Activated CD8-positive, alpha-beta memory T cell treated with anti-CD3 and anti-CD28 coated beads, Interleukin-2, amount 50 U/mL, for 48 hours (primary cell): Measurements from ENCODE around the gene ZER1.
"Not testable (repeated sequence)": the region's sequence is repeated elsewhere in the genome, so short reads cannot be mapped to it uniquely, and the experiment has no call there.

Experiments
- DNase-seq: peaks from one replicate; pipeline ENCODE4 v3.0.0-alpha.2; 2020

Gene ZER1

DNA sequence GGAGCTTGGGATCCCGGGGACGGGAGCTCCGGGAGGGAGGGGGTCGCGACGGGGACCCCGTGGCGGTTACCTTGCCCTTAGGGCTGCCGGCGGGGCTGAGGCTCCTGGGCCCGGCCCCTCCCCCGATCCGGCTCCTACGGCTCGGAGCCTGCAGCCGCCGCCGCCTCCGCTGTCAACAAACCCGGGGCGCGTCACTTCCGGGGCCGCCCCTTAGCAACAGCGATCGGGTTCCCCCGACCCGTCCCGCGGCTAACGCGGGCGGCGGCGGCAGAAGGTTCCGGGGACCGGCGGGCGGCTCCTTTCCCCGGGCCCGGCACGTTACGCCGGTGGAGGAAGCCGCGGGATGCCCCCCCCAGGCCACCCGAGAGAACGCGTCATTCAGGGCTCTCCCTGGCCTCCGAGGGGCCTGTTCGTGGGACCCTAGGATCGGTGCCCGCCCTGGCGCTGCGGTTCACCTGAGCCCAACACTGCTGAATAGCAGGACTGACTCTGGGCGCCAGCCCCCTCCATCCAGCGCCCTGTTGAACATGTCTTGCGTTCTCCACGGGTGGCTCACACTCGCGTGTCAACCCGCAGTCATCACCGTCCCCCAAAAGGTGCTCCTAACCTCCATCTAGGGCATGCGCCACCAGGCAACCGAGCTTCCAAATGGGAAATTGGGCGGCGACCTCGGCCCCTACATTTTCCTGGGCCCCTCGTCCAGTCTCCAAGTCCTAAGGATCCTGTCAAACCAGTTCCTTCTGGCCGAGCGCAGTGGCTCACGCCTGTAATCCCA, at the start of gene ZER1:
TSS of gene ZER1 (minus strand) at position 183 of the 775 bp plus-strand sequence. CDS start 16,362 bp downstream, outside the sequence.
- DNase-seq, result peak; percentile 98

DNA sequence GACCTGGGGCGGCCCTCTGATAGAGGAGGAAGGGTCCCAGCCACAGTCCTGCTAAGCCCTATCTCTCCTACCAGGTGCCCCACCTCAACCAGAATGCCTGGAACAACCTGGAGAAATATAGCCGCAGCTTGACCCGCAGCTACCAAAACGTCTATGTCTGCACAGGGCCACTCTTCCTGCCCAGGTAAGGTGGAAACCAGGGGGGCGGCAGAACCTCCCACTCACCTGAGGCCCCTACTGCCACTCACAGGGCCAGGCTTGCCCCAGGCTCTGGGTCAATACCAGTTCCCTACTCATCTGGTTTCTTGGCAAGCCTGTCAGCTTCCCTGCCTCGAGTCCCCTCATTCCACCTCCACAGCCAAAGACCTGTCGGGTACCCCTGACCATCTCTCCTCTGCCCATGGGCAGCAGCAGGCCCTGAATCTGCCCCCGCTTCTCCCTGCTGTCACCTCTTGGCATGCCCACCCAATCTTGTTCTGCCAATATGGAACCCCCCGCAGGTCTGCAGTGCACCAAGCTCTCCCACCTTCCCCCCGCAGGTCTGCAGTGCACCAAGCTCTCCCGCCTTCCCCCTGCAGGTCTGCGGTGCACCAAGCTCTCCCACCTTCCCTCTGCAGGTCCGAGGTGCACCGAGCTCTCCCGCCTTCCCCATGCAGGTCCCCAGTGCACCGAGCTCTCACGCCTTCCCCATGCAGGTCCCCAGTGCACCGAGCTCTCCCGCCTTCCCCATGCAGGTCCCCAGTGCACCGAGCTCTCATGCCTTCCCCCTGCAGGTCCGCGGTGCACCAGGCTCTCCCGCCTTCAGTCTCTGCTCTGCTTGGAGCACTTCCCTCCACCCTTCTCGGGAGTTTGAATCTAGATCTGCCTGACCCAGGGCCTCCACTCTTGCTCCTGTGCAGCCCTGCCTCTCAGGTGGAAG, 49.2 kb upstream of the ZER1 start:
- DNase-seq, result no peak

DNA sequence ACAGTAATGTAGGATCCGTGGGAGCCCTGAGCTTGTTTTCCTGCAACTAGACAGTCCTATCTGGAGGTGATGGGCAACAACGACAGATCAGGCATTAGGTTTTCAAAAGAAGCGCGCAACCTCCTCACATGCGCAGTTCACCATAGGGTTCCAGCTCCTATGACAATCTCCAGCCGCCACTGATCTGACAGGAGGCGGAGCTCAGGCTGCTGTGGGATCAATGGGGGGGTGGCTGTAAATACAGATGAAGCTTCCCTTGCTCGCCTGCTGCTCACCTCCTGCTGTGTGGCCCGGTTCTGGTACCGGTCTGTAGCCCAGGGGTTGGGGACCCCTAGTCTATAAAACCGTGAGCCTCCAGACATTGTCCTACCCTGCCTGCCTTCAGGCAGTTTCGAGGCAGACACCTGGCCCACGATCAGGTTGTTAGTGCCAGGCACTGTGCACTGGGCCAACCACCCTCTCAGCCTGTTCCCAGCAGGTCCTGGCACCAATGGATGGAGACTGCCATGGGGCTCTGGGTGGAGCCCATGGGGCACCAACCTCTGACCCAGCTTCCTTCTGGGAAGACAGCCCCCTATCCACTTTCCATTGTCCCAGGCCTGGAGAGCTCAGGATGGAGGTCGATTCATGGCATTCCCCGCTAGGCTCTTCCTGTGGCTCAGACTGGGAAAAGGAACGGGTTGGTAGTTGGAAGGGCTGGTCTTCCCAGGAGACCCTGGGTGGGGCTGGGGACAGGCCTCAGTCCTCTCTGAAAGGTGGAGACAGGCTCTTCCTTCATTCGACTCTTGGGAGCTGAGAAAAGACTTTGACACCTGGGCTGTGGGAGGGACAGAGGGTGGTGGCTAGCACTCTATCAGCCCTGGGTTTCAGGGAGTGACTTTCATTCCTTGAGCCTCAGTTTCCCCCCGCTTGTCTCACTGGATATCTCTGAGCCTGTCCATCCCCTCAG, 48.3 kb upstream of the ZER1 start:
- no peak for DNase-seq

DNA sequence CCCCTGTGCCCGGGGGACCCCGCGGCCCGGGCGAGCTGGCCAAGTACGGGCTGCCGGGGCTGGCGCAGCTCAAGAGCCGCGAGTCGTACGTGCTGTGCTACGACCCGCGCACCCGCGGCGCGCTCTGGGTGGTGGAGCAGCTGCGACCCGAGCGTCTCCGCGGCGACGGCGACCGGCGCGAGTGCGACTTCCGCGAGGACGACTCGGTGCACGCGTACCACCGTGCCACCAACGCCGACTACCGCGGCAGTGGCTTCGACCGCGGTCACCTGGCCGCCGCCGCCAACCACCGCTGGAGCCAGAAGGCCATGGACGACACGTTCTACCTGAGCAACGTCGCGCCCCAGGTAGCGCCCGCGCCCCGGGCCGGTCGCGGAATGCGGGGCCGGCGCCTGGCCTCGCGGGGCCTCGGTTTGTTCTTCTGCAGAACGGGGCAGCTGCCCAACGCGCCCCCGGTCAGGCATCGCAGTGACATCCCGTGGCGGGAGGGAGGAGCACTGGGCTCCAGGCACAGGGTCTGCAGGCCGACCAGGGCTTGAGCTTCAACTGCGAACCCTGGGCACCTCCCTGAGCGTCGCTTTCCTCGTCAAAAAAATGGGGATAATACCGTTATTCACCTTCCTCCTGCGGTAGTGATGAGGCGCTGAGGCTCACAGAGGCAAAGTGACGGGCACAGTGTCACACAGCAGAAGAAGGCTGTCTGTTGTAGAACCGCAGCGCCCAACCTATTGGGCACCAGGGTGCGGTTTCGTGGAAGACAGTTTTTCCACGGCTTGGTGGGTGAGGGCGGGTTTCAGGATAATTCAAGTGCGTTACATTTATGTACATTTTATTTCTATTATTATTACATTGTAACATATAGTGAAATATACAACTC, 47.4 kb upstream of the ZER1 start:
- peak; percentile 76 for DNase-seq

DNA sequence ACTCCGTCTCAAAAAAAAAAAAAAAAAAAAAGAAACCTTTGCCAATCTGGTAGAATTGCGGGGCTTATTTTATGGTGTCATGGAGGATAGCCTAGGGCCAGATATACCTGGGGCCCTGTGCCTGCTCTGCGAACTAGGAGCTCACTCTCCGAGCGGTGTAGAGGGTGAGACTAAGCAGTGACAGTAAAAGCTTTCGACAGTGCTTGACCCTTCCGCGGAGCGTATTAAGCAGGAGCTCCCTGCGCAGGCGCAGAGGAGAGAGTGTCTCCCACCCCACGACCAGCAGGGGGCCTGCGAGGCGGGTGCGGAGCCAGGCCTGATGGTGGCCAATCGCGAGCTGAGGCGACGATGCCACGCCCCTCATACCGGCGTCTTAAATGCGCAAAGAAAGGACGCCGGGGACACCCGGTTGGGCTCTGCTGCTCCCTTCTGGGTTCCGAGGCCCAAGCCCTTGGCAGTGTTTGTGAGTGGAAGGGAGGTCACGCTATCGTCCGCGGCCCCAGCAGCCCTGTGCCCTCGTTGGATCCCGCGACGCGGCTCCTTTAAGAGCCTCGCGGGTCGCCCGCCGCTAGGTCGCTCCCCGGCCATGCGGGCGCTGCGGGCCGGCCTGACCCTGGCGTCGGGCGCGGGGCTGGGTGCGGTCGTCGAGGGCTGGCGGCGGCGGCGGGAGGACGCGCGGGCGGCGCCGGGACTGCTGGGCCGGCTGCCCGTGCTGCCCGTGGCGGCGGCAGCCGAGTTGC, 46.5 kb upstream of the ZER1 start, which contains the start of gene ENDOG:
TSS of gene ENDOG (plus strand) at position 402 of the 740 bp plus-strand sequence. CDS start at position 587, 185 bp downstream.
- peak; percentile 99 for DNase-seq

DNA sequence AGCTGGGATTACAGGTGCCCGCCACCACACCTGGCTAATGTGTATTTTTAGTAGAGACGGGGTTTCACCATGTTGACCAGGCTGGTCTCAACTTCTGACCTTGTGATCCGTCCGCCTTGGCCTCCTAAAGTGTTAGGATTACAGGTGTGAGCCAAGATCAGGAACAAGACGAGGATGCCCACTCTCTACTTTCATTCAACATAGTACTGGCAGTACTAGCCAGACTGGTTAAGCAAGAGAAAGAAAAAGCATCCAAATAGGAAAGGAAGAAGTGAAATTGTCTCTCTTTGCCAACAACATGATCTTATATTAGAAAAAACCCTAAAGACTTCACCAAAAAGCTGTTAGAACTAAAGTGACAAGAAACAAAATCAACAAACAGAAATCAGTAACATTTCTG, 39.1 kb upstream of the ZER1 start:
- no peak for DNase-seq

DNA sequence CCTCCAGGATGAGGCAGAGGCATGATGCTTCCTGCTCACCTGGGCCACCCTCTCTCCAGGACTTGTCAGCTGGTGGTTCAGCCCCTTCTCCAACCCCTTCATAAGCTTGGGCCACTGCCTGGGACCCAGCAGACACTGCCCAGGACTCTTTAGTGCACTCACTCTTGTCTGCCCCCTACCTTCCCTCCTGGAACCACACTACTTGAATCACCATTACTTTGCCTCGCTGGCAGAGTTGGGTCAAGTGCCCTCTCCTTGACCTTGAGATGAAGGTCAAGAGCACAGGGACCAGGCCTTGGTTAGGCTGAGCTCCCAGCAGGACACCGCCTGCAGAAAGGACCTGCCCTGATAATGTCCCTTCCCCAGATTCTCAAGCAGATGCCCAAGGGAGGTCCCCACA, 38.1 kb upstream of the ZER1 start:
- no peak for DNase-seq

DNA sequence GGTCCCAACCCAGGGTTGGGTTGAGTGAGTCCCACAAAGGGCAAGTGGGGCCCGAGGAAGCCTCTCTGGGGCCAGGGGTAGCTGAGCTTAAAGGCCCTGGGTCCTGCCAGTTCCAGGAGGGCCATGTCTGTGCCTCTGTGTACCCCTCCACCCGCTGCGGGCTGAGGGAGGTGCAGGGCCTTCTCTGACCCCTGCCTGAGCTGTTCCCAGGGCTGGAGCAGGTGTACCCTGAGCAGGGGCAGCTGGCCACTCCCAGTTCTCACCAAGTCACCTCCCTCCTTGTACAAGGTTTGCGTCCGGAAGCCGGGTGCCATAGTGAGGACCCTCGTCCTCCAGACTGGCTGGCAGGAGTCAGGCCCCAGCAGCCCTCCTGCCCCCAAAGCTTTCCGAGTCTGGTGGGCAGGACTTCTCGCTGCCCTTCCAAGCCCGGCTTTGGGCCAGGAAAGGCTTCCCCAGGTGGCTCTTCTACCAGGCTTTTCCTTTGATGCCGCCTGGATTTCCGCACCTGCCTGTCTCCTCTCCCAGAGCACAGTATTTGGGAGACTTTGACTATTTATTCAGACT, 37.4 kb upstream of the ZER1 start:
- DNase-seq, result no peak

DNA sequence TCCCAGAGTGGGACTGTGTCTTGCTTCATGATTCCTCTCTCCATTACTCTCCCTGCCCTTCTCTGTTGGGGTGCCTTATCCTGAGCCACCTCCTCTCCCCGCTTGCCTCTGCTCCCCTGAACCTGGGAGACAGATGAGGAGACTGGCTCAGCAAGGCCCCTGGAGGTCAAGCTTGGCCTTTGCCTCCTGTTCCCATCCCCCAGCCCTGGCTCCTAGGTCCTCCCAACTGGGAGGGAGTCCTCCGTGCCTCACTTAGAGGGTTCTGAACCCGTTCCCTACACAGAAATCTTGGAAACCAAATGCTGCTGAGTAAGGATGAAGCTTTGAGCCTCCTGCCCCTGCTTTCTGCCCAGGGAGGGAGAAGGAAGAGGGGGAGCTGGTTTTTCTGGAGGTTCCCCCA, 36.8 kb upstream of the ZER1 start:
- DNase-seq, result no peak

DNA sequence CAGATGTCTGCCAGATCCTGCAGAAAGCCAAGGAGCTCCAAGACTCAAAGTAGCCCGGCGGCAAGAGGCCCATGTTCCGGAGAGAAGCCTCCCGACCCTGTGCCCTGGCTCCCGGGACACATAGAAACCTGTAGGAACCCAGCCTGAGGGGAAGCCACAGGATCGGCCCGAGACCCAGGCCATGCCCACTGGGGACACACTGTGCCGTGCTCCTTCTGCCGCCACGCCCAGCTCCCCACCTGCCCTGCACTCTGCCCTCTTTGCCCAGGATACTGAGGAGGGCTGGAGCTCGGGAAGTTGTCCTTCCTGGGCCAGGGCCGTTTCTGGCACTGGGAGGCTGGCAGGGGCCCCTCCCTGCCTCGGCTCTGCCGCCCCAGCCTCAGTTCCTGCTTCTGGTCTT, 36.1 kb upstream of the ZER1 start:
- no peak for DNase-seq

DNA sequence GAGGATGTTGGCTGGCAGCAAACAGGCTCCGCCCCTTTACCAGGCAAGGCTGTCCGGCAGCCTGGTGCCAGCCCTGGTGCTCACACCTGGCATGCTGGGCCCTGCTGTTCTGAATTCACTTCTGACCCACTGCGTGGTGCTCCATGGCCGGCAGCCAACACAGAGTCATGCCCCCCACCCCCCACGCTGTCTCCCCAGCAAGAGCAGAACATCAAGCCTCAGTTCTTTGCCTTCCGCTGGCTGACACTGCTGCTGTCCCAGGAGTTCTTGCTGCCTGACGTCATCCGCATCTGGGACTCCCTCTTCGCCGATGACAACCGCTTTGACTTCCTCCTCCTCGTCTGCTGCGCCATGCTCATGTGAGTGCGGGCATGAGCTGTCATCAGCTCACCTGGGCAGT, 33.9 kb upstream of the ZER1 start:
- DNase-seq, result no peak

DNA sequence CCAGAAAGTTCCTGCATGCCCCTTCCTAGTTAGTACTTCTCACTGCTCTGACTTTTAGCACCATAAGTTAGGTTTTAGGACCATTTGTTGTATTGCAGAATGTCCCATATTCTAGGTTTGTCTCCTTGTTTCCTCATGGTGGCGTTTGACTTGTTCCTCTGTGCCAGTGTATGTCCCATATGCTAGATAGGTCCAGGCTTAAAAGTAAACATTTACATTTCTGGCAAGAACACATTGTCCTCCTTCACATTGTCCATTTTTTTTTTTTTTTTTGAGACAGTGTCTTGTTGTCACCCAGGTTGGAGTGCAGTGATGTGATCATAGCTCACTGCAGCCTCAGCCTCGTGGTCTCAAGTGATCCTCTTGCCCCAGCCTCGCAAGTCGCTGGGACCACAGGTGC, 30.8 kb upstream of the ZER1 start:
- DNase-seq, result no peak

DNA sequence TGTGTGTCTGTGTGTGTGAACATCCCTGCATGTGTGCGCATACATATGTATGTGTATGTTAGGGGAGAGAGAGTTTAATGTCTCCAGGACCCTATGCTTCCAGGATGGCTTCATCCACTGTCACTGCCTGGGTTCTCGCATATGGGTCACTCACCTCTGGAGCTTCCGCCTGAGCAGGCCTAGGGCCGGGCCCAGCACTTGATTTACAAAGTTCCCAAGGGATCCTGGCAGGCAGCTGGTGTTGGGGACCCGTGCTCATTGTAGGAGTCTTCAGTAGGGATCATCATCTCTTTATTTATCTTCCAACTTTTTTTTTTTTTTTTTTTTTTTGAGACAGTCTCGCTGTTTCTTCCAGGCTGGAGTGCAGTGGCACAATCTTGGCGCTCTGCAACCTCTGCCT, 28.3 kb upstream of the ZER1 start:
- DNase-seq, result no peak

DNA sequence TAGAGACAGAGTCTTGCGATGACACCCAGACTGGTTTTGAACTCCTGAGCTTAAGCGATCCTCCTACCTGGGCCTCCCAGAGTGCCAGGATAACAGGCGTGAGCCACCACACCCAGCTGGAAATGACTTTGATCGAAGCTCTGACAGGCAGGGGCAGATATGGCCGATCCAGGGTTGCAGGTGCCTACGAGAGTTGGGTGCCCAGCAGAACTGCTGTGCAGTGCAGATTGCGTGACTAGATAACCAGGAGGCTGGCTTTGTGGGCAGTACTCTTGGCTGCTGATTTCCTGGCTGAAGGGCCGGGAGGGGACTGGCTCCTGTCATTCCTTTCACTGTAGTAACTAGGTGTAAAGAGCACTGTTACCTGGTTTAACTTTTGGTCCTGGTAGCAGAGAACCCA, 27.2 kb upstream of the ZER1 start:
- no peak for DNase-seq

DNA sequence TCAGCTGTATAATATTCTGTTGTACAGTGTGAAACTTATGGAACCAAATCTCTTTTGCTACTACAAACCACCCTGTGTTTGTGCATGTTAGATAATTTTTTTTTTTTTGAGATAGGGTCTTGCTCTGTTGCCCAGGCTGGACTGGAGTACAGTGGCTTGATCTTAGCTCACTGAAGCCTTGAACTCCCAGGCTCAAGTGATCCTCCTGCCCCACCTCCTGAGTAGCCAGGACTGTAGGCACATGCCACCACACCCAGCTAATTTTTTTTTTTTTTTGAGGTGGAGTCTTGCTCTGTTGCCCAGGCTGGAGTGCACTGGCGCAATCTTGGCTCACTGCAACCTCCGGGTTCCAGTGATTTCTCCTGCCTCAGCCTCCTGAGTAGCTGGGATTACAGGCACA, 23.2 kb upstream of the ZER1 start:
- not testable (repeated sequence) for DNase-seq

DNA sequence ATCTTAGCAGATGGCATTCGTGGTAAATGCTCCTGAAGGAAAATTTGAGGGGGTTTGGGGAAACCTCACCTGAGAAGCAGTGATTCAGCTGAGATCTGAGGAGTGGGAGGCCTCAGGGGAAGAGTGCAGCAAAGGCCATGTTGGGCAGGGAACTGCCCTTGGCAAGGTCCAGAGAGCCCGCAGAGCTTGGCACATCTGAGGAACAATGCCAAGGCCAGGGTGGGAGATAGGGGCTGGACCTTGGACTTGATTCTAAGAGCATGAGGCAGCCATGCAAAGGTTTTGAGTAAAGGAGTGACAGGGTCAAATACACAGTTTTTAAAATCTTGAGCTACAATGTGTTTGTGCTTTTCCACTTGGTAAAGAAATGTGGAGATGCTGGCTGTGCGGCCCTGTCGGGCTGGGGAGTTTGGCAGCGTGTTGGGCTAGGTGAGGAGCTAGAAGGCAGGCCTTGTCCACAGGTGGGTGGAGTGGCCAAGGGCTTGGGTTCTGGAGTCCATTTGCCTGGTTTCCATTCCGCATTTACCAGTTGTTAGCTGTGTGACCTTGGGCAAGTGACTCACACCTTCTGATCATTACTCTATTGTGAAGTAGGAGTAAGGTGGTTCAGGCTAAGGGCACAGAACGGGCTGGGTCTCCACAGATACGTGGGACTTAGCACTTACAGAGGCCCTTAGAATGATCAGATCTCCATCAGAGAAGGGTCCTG, 21.4 kb upstream of the ZER1 start:
- DNase-seq, result no peak

DNA sequence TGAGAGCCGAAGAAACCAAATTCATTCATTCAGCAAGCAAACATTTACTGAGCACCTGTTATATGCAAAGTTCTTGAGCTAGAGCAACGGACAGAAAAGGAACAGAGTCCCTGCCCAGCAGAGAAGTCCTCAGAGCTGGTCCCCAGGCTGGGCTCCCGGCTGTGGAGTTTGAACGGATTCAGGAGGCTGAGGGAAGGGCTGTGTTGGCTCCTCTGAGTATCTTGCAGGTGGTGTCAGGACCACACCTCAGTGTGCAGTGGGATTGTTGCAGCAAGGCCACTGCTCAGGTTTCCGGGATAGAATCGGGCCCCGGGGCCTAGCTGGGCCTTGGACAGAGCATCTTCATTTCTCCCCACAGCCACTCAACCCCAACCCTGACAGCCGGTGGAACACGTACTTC, 20.4 kb upstream of the ZER1 start:
- no peak for DNase-seq

DNA sequence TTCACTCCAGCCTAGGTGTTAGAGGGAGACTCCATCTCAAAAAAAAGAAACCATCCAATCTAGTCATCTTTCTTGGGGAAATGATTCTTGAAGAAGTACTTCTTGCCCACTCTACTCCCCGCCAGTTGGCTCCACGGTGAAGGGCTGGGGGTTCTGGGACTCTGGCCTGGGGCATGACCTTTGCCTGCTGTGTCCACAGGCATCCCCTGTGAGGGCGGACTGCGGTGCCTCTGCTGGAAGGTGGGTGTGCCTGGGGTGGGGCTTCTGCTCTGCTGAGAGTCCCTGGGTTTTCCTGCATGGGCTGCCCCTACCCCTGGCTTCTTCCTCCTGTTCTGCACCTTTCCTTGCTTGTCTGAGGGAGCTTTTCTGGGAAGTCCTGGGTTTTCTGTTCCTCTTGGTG, 18.8 kb upstream of the ZER1 start:
- no peak for DNase-seq

DNA sequence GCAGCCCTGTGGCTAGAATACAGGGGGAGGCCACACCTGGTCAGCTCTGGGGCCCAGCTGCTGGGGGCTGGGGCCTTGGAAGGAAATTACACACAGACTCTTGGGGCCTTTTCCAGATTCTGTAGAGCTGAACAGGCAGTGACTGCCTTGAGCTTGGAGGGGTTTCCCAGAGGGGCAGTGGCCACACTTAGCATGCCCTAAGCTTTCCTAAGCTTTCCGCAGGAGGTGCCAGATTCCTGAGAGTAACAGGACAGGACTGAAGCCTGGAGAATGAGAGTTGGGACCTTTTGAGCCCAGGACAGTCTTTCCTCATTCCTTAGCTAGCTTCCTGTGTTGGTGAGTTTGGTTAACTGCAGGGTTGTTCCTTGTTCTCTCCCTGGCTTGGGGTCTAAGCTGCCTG, 16.7 kb upstream of the ZER1 start:
- DNase-seq, result no peak

DNA sequence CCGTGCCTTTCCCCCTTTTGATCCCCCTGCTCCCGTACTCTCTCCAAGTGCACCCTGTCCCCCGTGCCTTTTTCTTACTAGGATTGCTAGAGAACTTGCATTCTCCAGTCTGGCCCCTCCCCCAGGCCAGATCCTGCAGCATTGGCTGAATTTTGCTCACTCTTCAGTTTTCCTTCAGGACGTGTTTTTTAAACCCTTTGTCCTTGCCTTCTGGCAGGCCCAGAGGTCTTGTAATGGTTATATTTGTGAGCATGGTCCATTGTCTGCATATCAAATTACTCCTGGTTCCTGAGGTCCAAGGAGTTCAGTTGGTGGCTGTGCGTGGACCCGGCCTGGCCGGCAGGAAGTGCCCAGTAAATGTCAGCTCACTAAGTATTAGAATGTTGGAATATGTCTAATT, 15.9 kb upstream of the ZER1 start:
- no peak for DNase-seq
